ENCODE data around the gene RPS15. TPM values are rescaled to one million over a fixed set of nuclear protein-coding genes. Genes with fewer than 3 reads are reported as not detected.

RPS15 gene
- total RNA-seq, 1 donor from 2014 or later = 1,045 TPM

GRCh38 chr19:1432507-1432887 lies 5.7 kb upstream of the RPS15 start:
- Histone ChIP-seq H4K20me1 (ENCODE audit: insufficient read depth, low read length) (peaks cover 35% of the 10 kb centered on the region), H3K9ac (ENCODE audit: low read length) (no peak overlapping the region), H3K36me3 (ENCODE audit: insufficient read depth, low read length) (peaks cover 10% of the 10 kb centered on the region), H3K27me3 (ENCODE audit: insufficient read depth, low read length) (no peaks in the 10 kb centered on the region), H3K4me3 (ENCODE audit: insufficient read depth, low read depth, low read length) (no peak overlapping the region), H3K27ac (ENCODE audit: low read depth, low read length) (no peak overlapping the region), H2AFZ (ENCODE audit: low read depth, low read length) (no peak overlapping the region), H3K9me3 (ENCODE audit: insufficient read depth, low read depth, low read length) (no peaks in the 10 kb centered on the region), H3K79me2 (ENCODE audit: insufficient read depth, low read length) (peaks cover 34% of the 10 kb centered on the region), H3K4me1 (ENCODE audit: insufficient read depth, low read length) (peaks cover 2% of the 10 kb centered on the region), H3K4me2 (ENCODE audit: low read length) (no peak overlapping the region)
- H3K4me3 Mint-ChIP-seq (ENCODE audit: unreplicated experiment) = no peak overlapping the region
- no peaks in the 10 kb centered on the region for H3K4me1 Mint-ChIP-seq (ENCODE audit: low read depth, unreplicated experiment)
- peak overlapping the region; percentile 47 for H3K27ac Mint-ChIP-seq (ENCODE audit: unreplicated experiment)
- FAIRE-seq (no peak), DNase-seq (ENCODE audit: low read depth) (no peak)
- no peaks in the 10 kb centered on the region for H3K9me3 Mint-ChIP-seq (ENCODE audit: unreplicated experiment)
- no peaks in the 10 kb centered on the region for H3K27me3 Mint-ChIP-seq (ENCODE audit: low read depth, unreplicated experiment)
- TF ChIP-seq EZH2 (IDR thresholded peaks at IDR 0.05; ENCODE audit: insufficient read depth, low read length) = no peak
- no peak for TF ChIP-seq CTCF (IDR thresholded peaks at IDR 0.05; ENCODE audit: insufficient read depth, low read depth, low read length)
- peaks cover 6% of the 10 kb centered on the region for H3K36me3 Mint-ChIP-seq (ENCODE audit: low read depth, unreplicated experiment)

- no peak overlapping the region for H3K4me3 ChIP-seq (ENCODE audit: insufficient read depth, low read depth, low read length)
- H3K36me3 ChIP-seq (ENCODE audit: insufficient read depth, low read length) = peaks cover 5% of the 10 kb centered on the region
- H2AFZ ChIP-seq (ENCODE audit: low read depth, low read length) = no peak overlapping the region
- no peak overlapping the region for H3K9ac ChIP-seq (ENCODE audit: low read length)
- DNase-seq (ENCODE audit: low read depth) (no peak), FAIRE-seq (no peak)
- H3K79me2 ChIP-seq (ENCODE audit: insufficient read depth, low read length) = peaks cover 29% of the 10 kb centered on the region
- peaks cover 3% of the 10 kb centered on the region for H3K36me3 Mint-ChIP-seq (ENCODE audit: low read depth, unreplicated experiment)
- H3K27me3 Mint-ChIP-seq (ENCODE audit: low read depth, unreplicated experiment) = no peaks in the 10 kb centered on the region
- H4K20me1 ChIP-seq (ENCODE audit: insufficient read depth, low read length) = peaks cover 34% of the 10 kb centered on the region
- no peak overlapping the region for H3K27ac Mint-ChIP-seq (ENCODE audit: unreplicated experiment)
- no peaks in the 10 kb centered on the region for H3K9me3 Mint-ChIP-seq (ENCODE audit: unreplicated experiment)
- H3K4me1 ChIP-seq (ENCODE audit: insufficient read depth, low read length) = peaks cover 2% of the 10 kb centered on the region
- TF ChIP-seq EZH2 (IDR thresholded peaks at IDR 0.05; ENCODE audit: insufficient read depth, low read length) (no peak), CTCF (IDR thresholded peaks at IDR 0.05; ENCODE audit: insufficient read depth, low read depth, low read length) (no peak)
- H3K4me2 ChIP-seq (ENCODE audit: low read length) = no peak overlapping the region
- H3K4me3 Mint-ChIP-seq (ENCODE audit: unreplicated experiment) = no peak overlapping the region
- no peaks in the 10 kb centered on the region for H3K9me3 ChIP-seq (ENCODE audit: insufficient read depth, low read depth, low read length)
- H3K27me3 ChIP-seq (ENCODE audit: insufficient read depth, low read length) = no peaks in the 10 kb centered on the region
- no peaks in the 10 kb centered on the region for H3K4me1 Mint-ChIP-seq (ENCODE audit: low read depth, unreplicated experiment)
- no peak overlapping the region for H3K27ac ChIP-seq (ENCODE audit: low read depth, low read length)
Measured at GRCh38 chr19:1433119-1434039, 4.8 kb upstream of the RPS15 start.

GRCh38 chr19:1434040-1434366 lies 4.2 kb upstream of the RPS15 start:
- H3K27ac Mint-ChIP-seq (ENCODE audit: unreplicated experiment) = no peak overlapping the region
- Histone ChIP-seq H3K9ac (ENCODE audit: low read length) (no peak overlapping the region), H4K20me1 (ENCODE audit: insufficient read depth, low read length) (peaks cover 40% of the 10 kb centered on the region), H3K27me3 (ENCODE audit: insufficient read depth, low read length) (no peaks in the 10 kb centered on the region), H3K79me2 (ENCODE audit: insufficient read depth, low read length) (peaks cover 34% of the 10 kb centered on the region), H2AFZ (ENCODE audit: low read depth, low read length) (no peak overlapping the region), H3K9me3 (ENCODE audit: insufficient read depth, low read depth, low read length) (no peaks in the 10 kb centered on the region), H3K36me3 (ENCODE audit: insufficient read depth, low read length) (peaks cover 5% of the 10 kb centered on the region), H3K27ac (ENCODE audit: low read depth, low read length) (no peak overlapping the region), H3K4me2 (ENCODE audit: low read length) (no peak overlapping the region), H3K4me3 (ENCODE audit: insufficient read depth, low read depth, low read length) (no peak overlapping the region), H3K4me1 (ENCODE audit: insufficient read depth, low read length) (peaks cover 2% of the 10 kb centered on the region)
- no peak for TF ChIP-seq CTCF (IDR thresholded peaks at IDR 0.05; ENCODE audit: insufficient read depth, low read depth, low read length)
- no peak for TF ChIP-seq EZH2 (IDR thresholded peaks at IDR 0.05; ENCODE audit: insufficient read depth, low read length)
- DNase-seq (ENCODE audit: low read depth) (no peak), FAIRE-seq (no peak)
- H3K4me3 Mint-ChIP-seq (ENCODE audit: unreplicated experiment) = no peak overlapping the region
- no peaks in the 10 kb centered on the region for H3K9me3 Mint-ChIP-seq (ENCODE audit: unreplicated experiment)
- peaks cover 3% of the 10 kb centered on the region for H3K36me3 Mint-ChIP-seq (ENCODE audit: low read depth, unreplicated experiment)
- no peaks in the 10 kb centered on the region for H3K4me1 Mint-ChIP-seq (ENCODE audit: low read depth, unreplicated experiment)
- no peaks in the 10 kb centered on the region for H3K27me3 Mint-ChIP-seq (ENCODE audit: low read depth, unreplicated experiment)
